ENCODE measurements around the gene PAGR1. TPM values are rescaled to one million over a fixed set of nuclear protein-coding genes. Genes with fewer than 3 reads are reported as not detected.

The PAGR1 gene
- total and polyA plus RNA-seq, 9 of the 15 experiments (the other 6 are each of a cell fraction or from before 2014, with no cell fraction given), result 1.4 to 58.2 (median 16.8) TPM

DNA sequence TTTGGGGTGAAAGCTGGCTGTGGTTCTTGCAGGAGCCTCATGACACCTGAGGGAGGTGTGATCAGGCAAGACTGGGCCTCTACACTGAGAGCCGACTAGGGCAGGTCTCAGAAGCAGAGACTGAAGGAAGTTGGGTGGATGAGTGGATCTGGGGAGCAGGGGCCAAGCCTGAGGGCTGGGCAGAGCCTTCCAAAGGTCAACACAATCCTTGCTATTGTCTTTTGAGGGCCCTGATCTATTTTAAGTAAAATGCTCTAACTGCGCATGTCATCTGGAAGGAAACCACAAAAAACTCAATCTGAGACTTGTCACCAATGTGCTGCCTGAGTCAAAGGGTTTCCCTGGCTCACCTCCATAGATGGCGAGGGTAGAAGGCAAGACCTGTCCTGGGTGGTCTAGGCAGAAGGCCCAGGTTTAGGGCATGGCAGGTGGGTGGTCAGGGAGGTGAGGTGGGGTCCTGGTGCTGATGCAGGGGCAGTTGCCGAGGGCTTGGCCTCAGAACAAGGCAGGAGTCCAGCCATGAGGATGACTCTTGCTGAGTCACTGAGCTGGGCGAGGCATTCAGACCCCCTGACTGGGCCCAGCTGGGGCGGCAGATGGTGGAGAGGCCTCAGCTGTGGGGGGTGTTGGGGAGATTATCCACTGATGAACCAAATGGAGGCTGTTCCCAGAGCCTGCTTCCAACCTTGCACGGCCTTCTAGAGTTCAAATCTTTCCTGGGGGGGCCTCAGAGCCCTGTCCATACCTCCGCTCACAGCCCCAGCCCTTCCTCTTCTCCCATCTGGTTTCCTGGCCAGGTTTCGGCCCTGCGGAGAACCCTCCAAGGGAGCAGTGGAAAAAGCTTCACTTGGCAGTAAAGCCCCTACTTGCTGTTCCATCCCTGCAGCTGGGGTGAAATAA lies 9.4 kb downstream of the PAGR1 start (continued):
- TF ChIP-seq, protein P1, sequence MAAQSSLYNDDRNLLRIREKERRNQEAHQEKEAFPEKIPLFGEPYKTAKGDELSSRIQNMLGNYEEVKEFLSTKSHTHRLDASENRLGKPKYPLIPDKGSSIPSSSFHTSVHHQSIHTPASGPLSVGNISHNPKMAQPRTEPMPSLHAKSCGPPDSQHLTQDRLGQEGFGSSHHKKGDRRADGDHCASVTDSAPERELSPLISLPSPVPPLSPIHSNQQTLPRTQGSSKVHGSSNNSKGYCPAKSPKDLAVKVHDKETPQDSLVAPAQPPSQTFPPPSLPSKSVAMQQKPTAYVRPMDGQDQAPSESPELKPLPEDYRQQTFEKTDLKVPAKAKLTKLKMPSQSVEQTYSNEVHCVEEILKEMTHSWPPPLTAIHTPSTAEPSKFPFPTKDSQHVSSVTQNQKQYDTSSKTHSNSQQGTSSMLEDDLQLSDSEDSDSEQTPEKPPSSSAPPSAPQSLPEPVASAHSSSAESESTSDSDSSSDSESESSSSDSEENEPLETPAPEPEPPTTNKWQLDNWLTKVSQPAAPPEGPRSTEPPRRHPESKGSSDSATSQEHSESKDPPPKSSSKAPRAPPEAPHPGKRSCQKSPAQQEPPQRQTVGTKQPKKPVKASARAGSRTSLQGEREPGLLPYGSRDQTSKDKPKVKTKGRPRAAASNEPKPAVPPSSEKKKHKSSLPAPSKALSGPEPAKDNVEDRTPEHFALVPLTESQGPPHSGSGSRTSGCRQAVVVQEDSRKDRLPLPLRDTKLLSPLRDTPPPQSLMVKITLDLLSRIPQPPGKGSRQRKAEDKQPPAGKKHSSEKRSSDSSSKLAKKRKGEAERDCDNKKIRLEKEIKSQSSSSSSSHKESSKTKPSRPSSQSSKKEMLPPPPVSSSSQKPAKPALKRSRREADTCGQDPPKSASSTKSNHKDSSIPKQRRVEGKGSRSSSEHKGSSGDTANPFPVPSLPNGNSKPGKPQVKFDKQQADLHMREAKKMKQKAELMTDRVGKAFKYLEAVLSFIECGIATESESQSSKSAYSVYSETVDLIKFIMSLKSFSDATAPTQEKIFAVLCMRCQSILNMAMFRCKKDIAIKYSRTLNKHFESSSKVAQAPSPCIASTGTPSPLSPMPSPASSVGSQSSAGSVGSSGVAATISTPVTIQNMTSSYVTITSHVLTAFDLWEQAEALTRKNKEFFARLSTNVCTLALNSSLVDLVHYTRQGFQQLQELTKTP (IDR thresholded peaks at IDR 0.05; ENCODE audit: low read depth in 1 of 2, partially characterized antibody in 2 of 2), result no peak
- TF ChIP-seq MEIS2 (IDR thresholded peaks at IDR 0.05; ENCODE audit: partially characterized antibody), result no peak
- TF ChIP-seq ZNF354B (CRISPR knock-in tag; IDR thresholded peaks at IDR 0.05), result no peak
- TF ChIP-seq MBD2 (IDR thresholded peaks at IDR 0.05; ENCODE audit: borderline replicate concordance, low read depth), result no peak
- TF ChIP-seq ZNF282 (CRISPR knock-in tag; IDR thresholded peaks at IDR 0.05), result 0 out of 2 replicates have a peak, but pooled peaks have one; percentile 24
- TF ChIP-seq, protein P2, sequence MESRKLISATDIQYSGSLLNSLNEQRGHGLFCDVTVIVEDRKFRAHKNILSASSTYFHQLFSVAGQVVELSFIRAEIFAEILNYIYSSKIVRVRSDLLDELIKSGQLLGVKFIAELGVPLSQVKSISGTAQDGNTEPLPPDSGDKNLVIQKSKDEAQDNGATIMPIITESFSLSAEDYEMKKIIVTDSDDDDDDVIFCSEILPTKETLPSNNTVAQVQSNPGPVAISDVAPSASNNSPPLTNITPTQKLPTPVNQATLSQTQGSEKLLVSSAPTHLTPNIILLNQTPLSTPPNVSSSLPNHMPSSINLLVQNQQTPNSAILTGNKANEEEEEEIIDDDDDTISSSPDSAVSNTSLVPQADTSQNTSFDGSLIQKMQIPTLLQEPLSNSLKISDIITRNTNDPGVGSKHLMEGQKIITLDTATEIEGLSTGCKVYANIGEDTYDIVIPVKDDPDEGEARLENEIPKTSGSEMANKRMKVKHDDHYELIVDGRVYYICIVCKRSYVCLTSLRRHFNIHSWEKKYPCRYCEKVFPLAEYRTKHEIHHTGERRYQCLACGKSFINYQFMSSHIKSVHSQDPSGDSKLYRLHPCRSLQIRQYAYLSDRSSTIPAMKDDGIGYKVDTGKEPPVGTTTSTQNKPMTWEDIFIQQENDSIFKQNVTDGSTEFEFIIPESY (CRISPR knock-in tag; IDR thresholded peaks at IDR 0.05), result no peak
- TF ChIP-seq SMAD4 (CRISPR knock-in tag; conservative IDR thresholded peaks at IDR 0.05), result no peak
- TF ChIP-seq, protein P3, sequence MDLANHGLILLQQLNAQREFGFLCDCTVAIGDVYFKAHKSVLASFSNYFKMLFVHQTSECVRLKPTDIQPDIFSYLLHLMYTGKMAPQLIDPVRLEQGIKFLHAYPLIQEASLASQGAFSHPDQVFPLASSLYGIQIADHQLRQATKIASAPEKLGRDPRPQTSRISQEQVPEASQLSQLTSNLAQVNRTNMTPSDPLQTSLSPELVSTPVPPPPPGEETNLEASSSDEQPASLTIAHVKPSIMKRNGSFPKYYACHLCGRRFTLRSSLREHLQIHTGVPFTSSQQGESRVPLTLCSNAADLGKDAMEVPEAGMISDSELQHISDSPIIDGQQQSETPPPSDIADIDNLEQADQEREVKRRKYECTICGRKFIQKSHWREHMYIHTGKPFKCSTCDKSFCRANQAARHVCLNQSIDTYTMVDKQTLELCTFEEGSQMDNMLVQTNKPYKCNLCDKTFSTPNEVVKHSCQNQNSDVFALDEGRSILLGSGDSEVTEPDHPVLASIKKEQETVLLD (IDR thresholded peaks at IDR 0.05), result no peak
- TF ChIP-seq, protein P4, sequence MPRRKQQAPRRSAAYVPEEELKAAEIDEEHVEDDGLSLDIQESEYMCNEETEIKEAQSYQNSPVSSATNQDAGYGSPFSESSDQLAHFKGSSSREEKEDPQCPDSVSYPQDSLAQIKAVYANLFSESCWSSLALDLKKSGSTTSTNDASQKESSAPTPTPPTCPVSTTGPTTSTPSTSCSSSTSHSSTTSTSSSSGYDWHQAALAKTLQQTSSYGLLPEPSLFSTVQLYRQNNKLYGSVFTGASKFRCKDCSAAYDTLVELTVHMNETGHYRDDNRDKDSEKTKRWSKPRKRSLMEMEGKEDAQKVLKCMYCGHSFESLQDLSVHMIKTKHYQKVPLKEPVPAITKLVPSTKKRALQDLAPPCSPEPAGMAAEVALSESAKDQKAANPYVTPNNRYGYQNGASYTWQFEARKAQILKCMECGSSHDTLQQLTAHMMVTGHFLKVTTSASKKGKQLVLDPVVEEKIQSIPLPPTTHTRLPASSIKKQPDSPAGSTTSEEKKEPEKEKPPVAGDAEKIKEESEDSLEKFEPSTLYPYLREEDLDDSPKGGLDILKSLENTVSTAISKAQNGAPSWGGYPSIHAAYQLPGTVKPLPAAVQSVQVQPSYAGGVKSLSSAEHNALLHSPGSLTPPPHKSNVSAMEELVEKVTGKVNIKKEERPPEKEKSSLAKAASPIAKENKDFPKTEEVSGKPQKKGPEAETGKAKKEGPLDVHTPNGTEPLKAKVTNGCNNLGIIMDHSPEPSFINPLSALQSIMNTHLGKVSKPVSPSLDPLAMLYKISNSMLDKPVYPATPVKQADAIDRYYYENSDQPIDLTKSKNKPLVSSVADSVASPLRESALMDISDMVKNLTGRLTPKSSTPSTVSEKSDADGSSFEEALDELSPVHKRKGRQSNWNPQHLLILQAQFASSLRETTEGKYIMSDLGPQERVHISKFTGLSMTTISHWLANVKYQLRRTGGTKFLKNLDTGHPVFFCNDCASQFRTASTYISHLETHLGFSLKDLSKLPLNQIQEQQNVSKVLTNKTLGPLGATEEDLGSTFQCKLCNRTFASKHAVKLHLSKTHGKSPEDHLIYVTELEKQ (CRISPR knock-in tag; IDR thresholded peaks at IDR 0.05), result no peak
- TF ChIP-seq, protein P5, sequence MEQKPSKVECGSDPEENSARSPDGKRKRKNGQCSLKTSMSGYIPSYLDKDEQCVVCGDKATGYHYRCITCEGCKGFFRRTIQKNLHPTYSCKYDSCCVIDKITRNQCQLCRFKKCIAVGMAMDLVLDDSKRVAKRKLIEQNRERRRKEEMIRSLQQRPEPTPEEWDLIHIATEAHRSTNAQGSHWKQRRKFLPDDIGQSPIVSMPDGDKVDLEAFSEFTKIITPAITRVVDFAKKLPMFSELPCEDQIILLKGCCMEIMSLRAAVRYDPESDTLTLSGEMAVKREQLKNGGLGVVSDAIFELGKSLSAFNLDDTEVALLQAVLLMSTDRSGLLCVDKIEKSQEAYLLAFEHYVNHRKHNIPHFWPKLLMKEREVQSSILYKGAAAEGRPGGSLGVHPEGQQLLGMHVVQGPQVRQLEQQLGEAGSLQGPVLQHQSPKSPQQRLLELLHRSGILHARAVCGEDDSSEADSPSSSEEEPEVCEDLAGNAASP (IDR thresholded peaks at IDR 0.05), result no peak
- TF ChIP-seq KLF16 (IDR thresholded peaks at IDR 0.05), result no peak

Measured in K562 (cell line).